Calu3 (cell line): ENCODE measurements around the gene NAP1L5. TPM values are rescaled to one million over a fixed set of nuclear protein-coding genes. Genes with fewer than 3 reads are reported as not detected.
A peak's percentile ranks its signal among the peaks of the same experiment; 100 is the strongest.

Source experiments
- BruUV-seq: library from RNA; stranded (reverse); fragments of 400-500 nt; replicated peaks from 2 replicates; lab custom pipeline; 2021; lab: Mats Ljungman, UMichigan
- CTCF ChIA-PET: fragments of 300-600 bp; sonication (Branson Sonifier 250); formaldehyde crosslinking; loops from one replicate; lab custom pipeline; 2022; ENCODE audit warnings: antibody characterized with exemption; lab: Charles Lee
- DNase-seq: peaks from one replicate; pipeline ENCODE4 v3.0.0; 2022
- H3K27ac Mint-ChIP-seq: one replicate; pipeline ENCODE4 v1.8.0; 2022; ENCODE audit warnings: mixed read lengths; ENCODE audit not compliant: unreplicated experiment
- H3K27me3 Mint-ChIP-seq: one replicate; pipeline ENCODE4 v1.8.0; 2022; ENCODE audit warnings: mixed read lengths; ENCODE audit not compliant: unreplicated experiment
- H3K36me3 Mint-ChIP-seq: one replicate; pipeline ENCODE4 v1.8.0; 2022; ENCODE audit warnings: mild to moderate bottlenecking, moderate library complexity, mixed read lengths; ENCODE audit not compliant: insufficient read depth, unreplicated experiment
- H3K4me1 Mint-ChIP-seq: one replicate; pipeline ENCODE4 v1.8.0; 2022; ENCODE audit warnings: mild to moderate bottlenecking, low read depth, mixed read lengths; ENCODE audit not compliant: unreplicated experiment
- H3K4me3 Mint-ChIP-seq: one replicate; pipeline ENCODE4 v1.8.0; 2022; ENCODE audit warnings: mild to moderate bottlenecking, low read depth, moderate library complexity, mixed read lengths; ENCODE audit not compliant: unreplicated experiment
- H3K9me3 Mint-ChIP-seq: one replicate; pipeline ENCODE4 v1.8.0; 2022; ENCODE audit warnings: low read depth, mixed read lengths; ENCODE audit not compliant: unreplicated experiment
- CTCF ChIP-seq: fragments of 200-600 bp; IDR thresholded peaks from one replicate; pipeline ENCODE4 v1.8.0; 2022; ENCODE audit warnings: antibody characterized with exemption; ENCODE audit not compliant: unreplicated experiment
- intact Hi-C: fragments of 100-400 bp; cut with micrococcal nuclease; formaldehyde crosslinking; loops from one replicate; pipeline ENCODE4 v1.10.0; 2022; ENCODE audit not compliant: unreplicated experiment
- total RNA-seq: library from RNA; stranded (reverse); gene quantifications from 2 replicates; pipeline ENCODE4 v1.2.3, GENCODE V29; 2022

The NAP1L5 gene
- total RNA-seq, 1 experiment from 2014 or later, result not detected

GRCh38 chr4:88660446-88661294 lies 37.0 kb downstream of the NAP1L5 start:
- Mint-ChIP-seq H3K36me3 (no peaks in the 10 kb centered on the region), H3K4me1 (peaks cover 44% of the 10 kb centered on the region), H3K4me3 (no peak overlapping the region), H3K27ac (peak overlapping the region; percentile 36), H3K27me3 (no peaks in the 10 kb centered on the region), H3K9me3 (no peaks in the 10 kb centered on the region)
- no TSS peak for BruUV-seq
- CTCF ChIA-PET, result interaction anchor here (1.0 to 3.7 kb wide), 2 partner anchors 12 to 121 kb away, joined by 3 to 50 read pairs; no protein-coding TSS in a partner anchor
- DNase-seq, result no peak
- intact Hi-C loops, result loop anchor here (5.0 kb wide), 1 partner anchor 142 kb away; no protein-coding TSS in a partner anchor
- TF ChIP-seq CTCF, result no peak

- H3K4me1 Mint-ChIP-seq, result peaks cover 44% of the 10 kb centered on the region
- no peak overlapping the region for H3K4me3 Mint-ChIP-seq
- no peaks in the 10 kb centered on the region for H3K36me3 Mint-ChIP-seq
- H3K27me3 Mint-ChIP-seq, result no peaks in the 10 kb centered on the region
- TF ChIP-seq CTCF, result no peak
- intact Hi-C loops, result loop anchor here (1.0 to 5.0 kb wide), 3 partner anchors 121 to 142 kb away; no protein-coding TSS in a partner anchor
- no peak for DNase-seq
- H3K9me3 Mint-ChIP-seq, result no peaks in the 10 kb centered on the region
- BruUV-seq, result no TSS peak
- CTCF ChIA-PET, result interaction anchor here (1.0 to 3.7 kb wide), 7 partner anchors 8 to 136 kb away, joined by 3 to 50 read pairs (median 5); partner anchors contain the start of genes HERC3 and PYURF
- H3K27ac Mint-ChIP-seq, result peak overlapping the region; percentile 64
Observed at GRCh38 chr4:88659890-88660208, 37.8 kb downstream of the NAP1L5 start.

GRCh38 chr4:88659055-88659889 lies 38.4 kb downstream of the NAP1L5 start:
- Mint-ChIP-seq H3K9me3 (no peaks in the 10 kb centered on the region), H3K4me3 (no peak overlapping the region), H3K27ac (peak overlapping the region; percentile 64), H3K36me3 (no peaks in the 10 kb centered on the region), H3K4me1 (peaks cover 44% of the 10 kb centered on the region), H3K27me3 (no peaks in the 10 kb centered on the region)
- peak; percentile 46 for DNase-seq
- CTCF ChIA-PET, result interaction anchor here (0.6 to 3.7 kb wide), 15 partner anchors 8 to 981 kb away, joined by 3 to 50 read pairs (median 4); partner anchors contain the start of genes HERC3 and PYURF
- TF ChIP-seq CTCF, result peak; percentile 52
- BruUV-seq, result no TSS peak
- intact Hi-C loops, result loop anchor here (1.0 kb wide), 2 partner anchors 120 to 130 kb away; no protein-coding TSS in a partner anchor

- Mint-ChIP-seq H3K27ac (no peak overlapping the region), H3K27me3 (no peaks in the 10 kb centered on the region), H3K36me3 (no peaks in the 10 kb centered on the region), H3K9me3 (no peaks in the 10 kb centered on the region), H3K4me3 (no peak overlapping the region), H3K4me1 (peaks cover 27% of the 10 kb centered on the region)
- CTCF ChIA-PET, result no interaction called here
- intact Hi-C loops, result no loop called here
- no peak for DNase-seq
- BruUV-seq, result no TSS peak
- no peak for TF ChIP-seq CTCF
Observed at GRCh38 chr4:88655226-88655625, 42.4 kb downstream of the NAP1L5 start.
